Posterior vena cava (tissue), 2 donors: ENCODE measurements around the gene NSFL1C. TPM values are rescaled to one million over a fixed set of nuclear protein-coding genes. Genes with fewer than 3 reads are reported as not detected.
"Not testable (repeated sequence)": the region's sequence is repeated elsewhere in the genome, so short reads cannot be mapped to it uniquely, and the experiment has no call there.

Experiments used
- DNase-seq: peaks from one replicate; pipeline ENCODE4 v3.0.0-alpha.2; 2020; ENCODE audit warnings: low spot score
- intact Hi-C, 2 donors: fragments of 100-400 bp; cut with DNase I; formaldehyde crosslinking; loops; one replicate each; pipeline versions ENCODE4 v1.14.1 to v1.14.2; 2022 to 2023
- total RNA-seq, 2 donors: library from RNA; stranded (reverse); fragmentation: NEBNext Ultra II Directional; extraction: Animal tissue kit (Norgen Biotek cat#: 25700); gene quantifications; one replicate each; pipeline ENCODE4 v1.2.1, GENCODE V29; 2021
- donor health status: DM: yes; HTN: yes; CAD: no.
- donor health status: DM: yes; HTN: yes; CAD: no.

The NSFL1C gene
- total RNA-seq, 2 donors from 2014 or later: 58.7 to 62.0 TPM

GRCh38 chr20:1401451-1401907, 65.2 kb downstream of the NSFL1C start:
- intact Hi-C loops: no loop called here
- DNase-seq: no peak

GRCh38 chr20:1399678-1400366, 66.8 kb downstream of the NSFL1C start:
- intact Hi-C loops: loop anchor here in 1 of 2 donors (10.0 kb wide), 1 partner anchor 85 kb away; no protein-coding TSS in a partner anchor

GRCh38 chr20:1398185-1398584, 68.5 kb downstream of the NSFL1C start:
- intact Hi-C loops: loop anchor here in 1 of 2 donors (10.0 kb wide), 1 partner anchor 83 kb away; no protein-coding TSS in a partner anchor
- DNase-seq: not testable (repeated sequence)

More at GRCh38 chr20:1399678-1400366, 66.8 kb downstream of the NSFL1C start:
- DNase-seq: not testable (repeated sequence)

GRCh38 chr20:1397710-1398109, 68.9 kb downstream of the NSFL1C start:
- intact Hi-C loops: loop anchor here in 1 of 2 donors (10.0 kb wide), 1 partner anchor 83 kb away; no protein-coding TSS in a partner anchor
- DNase-seq: no peak

- intact Hi-C loops: loop anchor here in 1 of 2 donors (10.0 kb wide), 1 partner anchor 82 kb away; no protein-coding TSS in a partner anchor
- DNase-seq: no peak
Measured at GRCh38 chr20:1396702-1397101, 69.9 kb downstream of the NSFL1C start.

GRCh38 chr20:1396264-1396663, 70.4 kb downstream of the NSFL1C start:
- DNase-seq: no peak
- intact Hi-C loops: loop anchor here in 1 of 2 donors (10.0 kb wide), 1 partner anchor 81 kb away; no protein-coding TSS in a partner anchor

- intact Hi-C loops: loop anchor here (5.0 to 10.0 kb wide), 2 partner anchors 67 to 80 kb away; partner anchors contain the start of gene SDCBP2 (in 1 of the 2)
- DNase-seq: no peak
Measured at GRCh38 chr20:1394686-1395085, 72.0 kb downstream of the NSFL1C start.

- intact Hi-C loops: loop anchor here (2.0 to 10.0 kb wide), 3 partner anchors 66 to 79 kb away; partner anchors contain the start of genes NSFL1C (in 1 of the 2) and SDCBP2 (in 1 of the 2)
- DNase-seq: no peak
Measured at GRCh38 chr20:1393507-1393882, 73.2 kb downstream of the NSFL1C start.

- peak; percentile 97 for DNase-seq
- intact Hi-C loops: loop anchor here (2.0 to 10.0 kb wide), 3 partner anchors 66 to 78 kb away; partner anchors contain the start of genes NSFL1C (in 1 of the 2) and SDCBP2 (in 1 of the 2)
Measured at GRCh38 chr20:1392693-1393506, 73.7 kb downstream of the NSFL1C start, which contains the start of gene FKBP1A. Gene FKBP1A (minus strand): TSS chr20:1393054. CDS start chr20:1392998, 56 bp downstream.

- intact Hi-C loops: loop anchor here (2.0 to 10.0 kb wide), 3 partner anchors 65 to 78 kb away; partner anchors contain the start of genes NSFL1C (in 1 of the 2) and SDCBP2 (in 1 of the 2)
- DNase-seq: no peak
Measured at GRCh38 chr20:1392443-1392692, 74.3 kb downstream of the NSFL1C start.

Other genes starting within 250 kb of the NSFL1C start
- gene RAD21L1, start 240.8 kb downstream of the NSFL1C start, total RNA-seq: not detected
- 10 to 100 TPM in 1 of 2 donors, 1 to 10 TPM in 1; 8.9 to 11.9 TPM for gene SNPH, start 200.6 kb downstream of the NSFL1C start, total RNA-seq
- gene SDCBP2, start 137.7 kb downstream of the NSFL1C start, total RNA-seq: 1 to 10 TPM; 3.1 to 5.4 TPM
- 100 to 1,000 TPM; 239 to 274 TPM for gene FKBP1A, start 73.8 kb downstream of the NSFL1C start, total RNA-seq
- gene SIRPB2, start 24.6 kb upstream of the NSFL1C start, total RNA-seq: 10 to 100 TPM in 1 of 2 donors, 1 to 10 TPM in 1; 8.8 to 13.3 TPM
- under 1 TPM in 1 of 2 donors, not detected in 1; 0.24 TPM for gene SIRPD, start 90.9 kb upstream of the NSFL1C start, total RNA-seq
- gene SIRPB1, start 153.2 kb upstream of the NSFL1C start, total RNA-seq: 10 to 100 TPM in 1 of 2 donors, 1 to 10 TPM in 1; 1.9 to 11.2 TPM
- under 1 TPM in 1 of 2 donors, not detected in 1; 0.19 TPM for gene SIRPG, start 190.9 kb upstream of the NSFL1C start, total RNA-seq